ENCODE results near the gene CD14. TPM values are rescaled to one million over a fixed set of nuclear protein-coding genes. Genes with fewer than 3 reads are reported as not detected.
"Not testable (repeated sequence)": the region's sequence is repeated elsewhere in the genome, so short reads cannot be mapped to it uniquely, and the experiment has no call there.

CD14 gene
- total and polyA plus RNA-seq, 7 donors, result 20.8 to 178 (median 58.1) TPM

DNA sequence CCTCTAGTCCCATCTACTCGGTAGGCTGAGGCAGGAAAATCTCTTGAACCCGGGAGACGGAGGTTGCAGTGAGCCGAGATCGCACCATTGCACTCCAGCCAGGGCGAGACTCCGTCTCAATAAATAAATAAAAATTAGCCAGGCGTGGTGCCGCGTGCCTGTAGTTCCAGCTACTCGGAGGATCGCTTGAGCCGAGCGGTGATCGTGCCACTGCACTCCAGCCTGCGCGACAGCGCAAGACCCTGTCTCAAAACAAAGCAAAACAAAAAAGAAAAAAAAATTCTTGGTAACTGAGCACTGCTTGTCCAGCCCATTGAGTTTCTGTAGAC is 31.0 kb upstream of the CD14 start:
- no peak for TF ChIP-seq EP300 (IDR thresholded peaks at IDR 0.05)
- TF ChIP-seq CTCF (IDR thresholded peaks at IDR 0.05), result no peak
- no peak for TF ChIP-seq POLR2AphosphoS5 (IDR thresholded peaks at IDR 0.05)
- TF ChIP-seq POLR2A (IDR thresholded peaks at IDR 0.05), result no peak
- Histone ChIP-seq H3K27ac (peak overlapping the region; percentile 84 to 91 (median 86)), H3K27me3 (no peaks in the 10 kb centered on the region), H3K4me3 (peak overlapping the region; percentile 57 to 89 (median 75)), H3K4me1 (peaks cover 0 to 25% (median 22%) of the 10 kb centered on the region in 4 donors), H3K9me3 (no peaks in the 10 kb centered on the region), H3K36me3 (peaks cover 29 to 53% (median 44%) of the 10 kb centered on the region in 4 donors)
- DNase-seq, result no peak
- intact Hi-C loops (cut with DNase I), result loop anchor here (2.0 kb wide), 2 partner anchors 15 to 27 kb away; partner anchors contain the start of genes HARS1 and HARS2
- 4 to 17% methylated on average over 18 of the region's 18 CpGs for WGBS, 2 donors

DNA sequence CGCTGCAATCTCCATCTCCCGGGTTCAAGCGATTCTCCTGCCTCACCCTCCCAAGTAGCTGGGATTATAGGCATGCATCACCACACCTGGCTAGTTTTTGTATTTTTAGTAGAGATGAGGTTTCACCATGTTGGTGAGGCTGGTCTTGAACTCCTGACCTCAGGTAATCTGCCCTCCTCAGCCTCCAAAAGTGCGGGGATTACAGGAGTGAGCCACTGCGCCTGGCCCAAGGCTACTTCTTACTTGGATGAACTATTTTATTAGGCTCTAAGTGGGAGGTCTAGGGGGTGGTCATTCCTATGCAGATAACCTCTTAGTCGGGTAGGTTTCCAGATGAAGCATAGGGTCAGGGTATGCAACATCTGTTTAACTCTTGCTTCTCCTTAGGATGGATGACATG is 27.4 kb upstream of the CD14 start:
- DNase-seq; intact Hi-C loops (cut with DNase I); H3K27ac ChIP-seq; H3K9me3 ChIP-seq; H3K4me3 ChIP-seq; H3K27me3 ChIP-seq: not testable (repeated sequence)
- peaks cover 0 to 10% (median 9%) of the 10 kb centered on the region in 4 donors for H3K4me1 ChIP-seq
- peaks cover 42 to 78% (median 71%) of the 10 kb centered on the region in 4 donors for H3K36me3 ChIP-seq
- 90 to 94% methylated on average over 6 of the region's 6 CpGs for WGBS, 2 donors

DNA sequence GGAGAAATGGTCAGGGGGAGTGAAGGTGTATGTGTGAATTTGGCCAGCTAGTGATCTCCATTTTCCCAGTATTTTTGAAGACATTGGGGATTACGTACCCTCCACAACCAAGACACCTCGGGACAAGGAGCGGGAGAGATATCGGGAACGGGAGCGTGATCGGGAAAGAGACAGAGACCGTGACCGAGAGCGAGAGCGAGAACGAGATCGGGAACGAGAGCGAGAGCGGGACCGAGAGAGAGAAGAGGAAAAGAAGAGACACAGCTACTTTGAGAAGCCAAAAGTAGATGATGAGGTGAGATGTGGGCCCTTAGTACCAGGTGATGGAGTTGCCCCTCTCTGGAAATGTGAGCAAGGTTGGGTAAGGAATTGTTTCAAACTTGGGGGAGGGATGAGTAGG is 25.9 kb upstream of the CD14 start:
- no peaks in the 10 kb centered on the region for H3K27me3 ChIP-seq
- peaks cover 0 to 3% (median 3%) of the 10 kb centered on the region in 4 donors for H3K4me1 ChIP-seq
- WGBS, 2 donors, result 98% methylated on average over 17 of the region's 17 CpGs
- intact Hi-C loops (cut with DNase I), result no loop called here
- H3K4me3 ChIP-seq, result no peak overlapping the region
- H3K27ac ChIP-seq, result no peak overlapping the region
- TF ChIP-seq CTCF (IDR thresholded peaks at IDR 0.05), result no peak
- no peak for TF ChIP-seq POLR2A (IDR thresholded peaks at IDR 0.05)
- no peak for TF ChIP-seq EP300 (IDR thresholded peaks at IDR 0.05)
- no peak for TF ChIP-seq POLR2AphosphoS5 (IDR thresholded peaks at IDR 0.05)
- peaks cover 53 to 93% (median 84%) of the 10 kb centered on the region in 4 donors for H3K36me3 ChIP-seq
- no peaks in the 10 kb centered on the region for H3K9me3 ChIP-seq
- no peak for DNase-seq

GRCh38 chr5:140647042-140647419 is 14.1 kb upstream of the CD14 start:
- intact Hi-C loops (cut with DNase I), result loop anchor here (1.0 to 10.0 kb wide), 4 partner anchors 45 to 272 kb away; partner anchors contain the start of genes ANKHD1, EIF4EBP3, HARS1 and HARS2
- Histone ChIP-seq H3K36me3 (peaks cover 6 to 78% (median 39%) of the 10 kb centered on the region in 4 donors), H3K4me3 (peak overlapping the region; percentile 79 to 98 (median 85)), H3K27me3 (no peaks in the 10 kb centered on the region), H3K4me1 (peaks cover 0 to 38% (median 28%) of the 10 kb centered on the region in 4 donors), H3K9me3 (no peaks in the 10 kb centered on the region), H3K27ac (peak overlapping the region; percentile 83 to 90 (median 86))
- no peak for TF ChIP-seq POLR2AphosphoS5 (IDR thresholded peaks at IDR 0.05)
- no peak for TF ChIP-seq EP300 (IDR thresholded peaks at IDR 0.05)
- WGBS, 2 donors, result 0% methylated on average over 27 of the region's 27 CpGs
- no peak for DNase-seq

GRCh38 chr5:140642718-140643117 is 9.7 kb upstream of the CD14 start:
- Histone ChIP-seq H3K4me1 (peaks cover 0 to 34% (median 27%) of the 10 kb centered on the region in 4 donors), H3K27ac (no peak overlapping the region), H3K4me3 (no peak overlapping the region), H3K9me3 (no peaks in the 10 kb centered on the region), H3K36me3 (peaks cover 0 to 49% (median 18%) of the 10 kb centered on the region in 4 donors), H3K27me3 (no peaks in the 10 kb centered on the region)
- TF ChIP-seq EP300 (IDR thresholded peaks at IDR 0.05), result no peak
- no peak for TF ChIP-seq POLR2A (IDR thresholded peaks at IDR 0.05)
- TF ChIP-seq CTCF (IDR thresholded peaks at IDR 0.05), result no peak
- TF ChIP-seq POLR2AphosphoS5 (IDR thresholded peaks at IDR 0.05), result no peak
- no peak for DNase-seq
- 70 to 84% methylated on average over 3 of the region's 3 CpGs for WGBS, 2 donors
- intact Hi-C loops (cut with DNase I), result loop anchor here (10.0 kb wide), 1 partner anchor 268 kb away; no protein-coding TSS in a partner anchor

GRCh38 chr5:140641716-140642115 is 8.7 kb upstream of the CD14 start:
- H3K36me3 ChIP-seq, result peaks cover 0 to 49% (median 18%) of the 10 kb centered on the region in 4 donors
- H3K9me3 ChIP-seq, result no peaks in the 10 kb centered on the region
- no peak overlapping the region for H3K4me3 ChIP-seq
- TF ChIP-seq POLR2A (IDR thresholded peaks at IDR 0.05) (no peak), POLR2AphosphoS5 (IDR thresholded peaks at IDR 0.05) (no peak), CTCF (IDR thresholded peaks at IDR 0.05) (no peak), EP300 (IDR thresholded peaks at IDR 0.05) (no peak)
- DNase-seq, result no peak
- intact Hi-C loops (cut with DNase I), result loop anchor here (10.0 kb wide), 1 partner anchor 267 kb away; no protein-coding TSS in a partner anchor
- H3K27me3 ChIP-seq, result no peaks in the 10 kb centered on the region
- peaks cover 0 to 30% (median 22%) of the 10 kb centered on the region in 4 donors for H3K4me1 ChIP-seq
- 94% methylated on average over 8 of the region's 8 CpGs for WGBS, 2 donors
- H3K27ac ChIP-seq, result no peak overlapping the region
